Ishikawa (cell line): ENCODE data around the gene COTL1.

Source experiments
- CEBPB ChIP-seq: IDR thresholded peaks from 2 replicates; pipeline ENCODE4 v1.6.1; 2012
- CREB1 ChIP-seq: IDR thresholded peaks from 2 replicates; pipeline ENCODE4 v1.6.1; 2012; ENCODE audit warnings: low read depth
- EGR1 ChIP-seq: IDR thresholded peaks from 2 replicates; pipeline ENCODE4 v1.6.1; 2012
- EP300 ChIP-seq: IDR thresholded peaks from 2 replicates; pipeline ENCODE4 v1.6.1; 2012; ENCODE audit warnings: borderline replicate concordance
- FOXM1 ChIP-seq: IDR thresholded peaks from 2 replicates; pipeline ENCODE4 v1.6.1; 2012; ENCODE audit warnings: low read depth, borderline replicate concordance
- NFIC ChIP-seq: IDR thresholded peaks from 2 replicates; pipeline ENCODE4 v1.6.1; 2012
- RAD21 ChIP-seq: IDR thresholded peaks from 2 replicates; pipeline ENCODE4 v1.6.1; 2012; ENCODE audit warnings: low read depth
- TAF1 ChIP-seq: IDR thresholded peaks from 2 replicates; pipeline ENCODE4 v1.6.1; 2012; ENCODE audit warnings: low read depth, mild to moderate bottlenecking
- TCF12 ChIP-seq: IDR thresholded peaks from 2 replicates; pipeline ENCODE4 v1.6.1; 2012; ENCODE audit warnings: low read depth
- TEAD4 ChIP-seq: IDR thresholded peaks from 2 replicates; pipeline ENCODE4 v1.6.1; 2012
- YY1 ChIP-seq: IDR thresholded peaks from 2 replicates; pipeline ENCODE4 v1.6.1; 2012; ENCODE audit warnings: low read depth
- ZBTB7A ChIP-seq: IDR thresholded peaks from 2 replicates; pipeline ENCODE4 v1.6.1; 2012; ENCODE audit warnings: low read depth
- TF ChIP-seq, protein P1 (sequence below): IDR thresholded peaks from 2 replicates; pipeline ENCODE4 v1.6.1; 2012
- TF ChIP-seq, protein P2 (sequence below): IDR thresholded peaks from 2 replicates; pipeline ENCODE4 v1.6.1; 2012
- TF ChIP-seq, protein P3 (sequence below): IDR thresholded peaks from 2 replicates; pipeline ENCODE4 v1.6.1; 2012; ENCODE audit warnings: low read depth, mild to moderate bottlenecking

The COTL1 gene

DNA sequence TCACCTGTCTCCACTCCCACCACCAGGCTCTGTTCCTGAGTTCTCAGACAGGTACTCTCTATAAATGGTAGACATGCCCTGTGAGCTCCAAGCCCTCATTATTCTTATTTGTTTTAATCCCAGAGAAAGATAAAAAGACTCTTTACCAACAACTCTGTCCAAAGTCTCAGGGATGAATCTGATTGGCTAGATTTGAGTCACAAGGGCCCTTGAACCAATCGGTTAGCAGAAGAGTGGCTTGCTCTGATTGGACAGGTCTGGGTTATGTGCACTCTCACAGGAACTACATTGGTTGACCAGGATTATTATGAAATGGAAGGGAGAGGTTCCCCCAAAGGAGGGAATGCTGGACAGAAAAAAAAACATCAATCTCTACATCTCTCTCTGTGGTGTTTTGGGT lies 7.5 kb downstream of the COTL1 start:
- TF ChIP-seq RAD21 (no peak), CREB1 (no peak), CEBPB (no peak), NFIC (no peak)
- TF ChIP-seq, protein P1, sequence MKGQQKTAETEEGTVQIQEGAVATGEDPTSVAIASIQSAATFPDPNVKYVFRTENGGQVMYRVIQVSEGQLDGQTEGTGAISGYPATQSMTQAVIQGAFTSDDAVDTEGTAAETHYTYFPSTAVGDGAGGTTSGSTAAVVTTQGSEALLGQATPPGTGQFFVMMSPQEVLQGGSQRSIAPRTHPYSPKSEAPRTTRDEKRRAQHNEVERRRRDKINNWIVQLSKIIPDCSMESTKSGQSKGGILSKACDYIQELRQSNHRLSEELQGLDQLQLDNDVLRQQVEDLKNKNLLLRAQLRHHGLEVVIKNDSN: peak; percentile 65

DNA sequence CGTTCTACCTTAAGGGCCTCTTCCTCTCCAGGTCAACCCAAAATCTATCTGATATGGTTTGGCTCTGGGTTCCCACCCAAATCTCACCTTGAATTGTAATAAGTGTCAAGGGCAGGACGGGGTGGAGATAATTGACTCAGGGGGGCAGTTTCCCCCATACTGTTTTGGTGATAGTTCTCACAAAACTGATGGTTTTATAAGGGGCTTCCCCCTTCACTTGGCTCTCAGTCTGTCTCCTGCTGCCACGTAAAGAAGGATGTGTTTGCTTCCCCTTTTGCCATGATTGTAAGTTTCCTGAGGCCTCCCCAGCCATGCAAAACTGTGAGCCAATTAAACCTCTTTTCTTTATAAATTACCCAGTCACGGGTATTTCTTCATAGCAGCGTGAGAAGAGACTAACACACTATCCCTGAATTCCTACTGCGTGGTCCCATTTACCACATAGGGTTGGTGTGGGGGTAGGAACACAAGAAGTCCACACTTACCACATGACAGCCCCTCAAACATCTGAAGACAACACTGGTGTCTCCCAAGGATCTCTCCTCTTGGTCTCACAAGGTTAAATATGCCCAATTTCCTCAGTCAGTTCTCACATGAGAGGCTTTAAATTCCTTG lies 8.2 kb downstream of the COTL1 start:
- no peak for TF ChIP-seq EP300
- no peak for TF ChIP-seq YY1
- TF ChIP-seq TEAD4: no peak
- no peak for TF ChIP-seq CEBPB
- no peak for TF ChIP-seq EGR1
- no peak for TF ChIP-seq ZBTB7A
- no peak for TF ChIP-seq RAD21
- TF ChIP-seq NFIC: no peak
- TF ChIP-seq CREB1: no peak
- TF ChIP-seq, protein P1: no peak
- TF ChIP-seq FOXM1: no peak
- TF ChIP-seq TAF1: no peak

DNA sequence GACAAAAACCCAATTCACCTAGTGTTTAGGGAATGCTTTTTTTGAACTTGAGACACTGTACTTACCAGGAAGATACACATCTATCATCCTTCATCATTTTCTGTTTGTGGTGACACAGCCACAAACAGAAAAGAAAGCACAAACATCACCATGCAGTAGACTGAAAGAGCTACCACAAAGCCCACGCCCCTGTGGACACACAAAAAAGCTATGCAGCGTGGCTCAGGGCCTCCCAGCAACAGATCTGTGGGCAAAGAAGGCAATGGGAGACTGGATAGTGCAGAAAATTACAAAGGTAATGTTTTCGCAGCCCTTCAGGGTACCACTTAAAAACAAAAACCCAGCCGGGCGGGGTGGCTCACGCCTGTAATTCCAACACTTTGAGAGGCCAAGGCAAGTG lies 9.6 kb downstream of the COTL1 start:
- TF ChIP-seq EGR1: no peak
- TF ChIP-seq CREB1: no peak
- TF ChIP-seq TAF1: no peak
- no peak for TF ChIP-seq FOXM1
- TF ChIP-seq, protein P2, sequence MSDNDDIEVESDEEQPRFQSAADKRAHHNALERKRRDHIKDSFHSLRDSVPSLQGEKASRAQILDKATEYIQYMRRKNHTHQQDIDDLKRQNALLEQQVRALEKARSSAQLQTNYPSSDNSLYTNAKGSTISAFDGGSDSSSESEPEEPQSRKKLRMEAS: no peak
- TF ChIP-seq ZBTB7A: no peak
- no peak for TF ChIP-seq RAD21
- no peak for TF ChIP-seq NFIC
- no peak for TF ChIP-seq CEBPB
- TF ChIP-seq YY1: no peak
- TF ChIP-seq, protein P3, sequence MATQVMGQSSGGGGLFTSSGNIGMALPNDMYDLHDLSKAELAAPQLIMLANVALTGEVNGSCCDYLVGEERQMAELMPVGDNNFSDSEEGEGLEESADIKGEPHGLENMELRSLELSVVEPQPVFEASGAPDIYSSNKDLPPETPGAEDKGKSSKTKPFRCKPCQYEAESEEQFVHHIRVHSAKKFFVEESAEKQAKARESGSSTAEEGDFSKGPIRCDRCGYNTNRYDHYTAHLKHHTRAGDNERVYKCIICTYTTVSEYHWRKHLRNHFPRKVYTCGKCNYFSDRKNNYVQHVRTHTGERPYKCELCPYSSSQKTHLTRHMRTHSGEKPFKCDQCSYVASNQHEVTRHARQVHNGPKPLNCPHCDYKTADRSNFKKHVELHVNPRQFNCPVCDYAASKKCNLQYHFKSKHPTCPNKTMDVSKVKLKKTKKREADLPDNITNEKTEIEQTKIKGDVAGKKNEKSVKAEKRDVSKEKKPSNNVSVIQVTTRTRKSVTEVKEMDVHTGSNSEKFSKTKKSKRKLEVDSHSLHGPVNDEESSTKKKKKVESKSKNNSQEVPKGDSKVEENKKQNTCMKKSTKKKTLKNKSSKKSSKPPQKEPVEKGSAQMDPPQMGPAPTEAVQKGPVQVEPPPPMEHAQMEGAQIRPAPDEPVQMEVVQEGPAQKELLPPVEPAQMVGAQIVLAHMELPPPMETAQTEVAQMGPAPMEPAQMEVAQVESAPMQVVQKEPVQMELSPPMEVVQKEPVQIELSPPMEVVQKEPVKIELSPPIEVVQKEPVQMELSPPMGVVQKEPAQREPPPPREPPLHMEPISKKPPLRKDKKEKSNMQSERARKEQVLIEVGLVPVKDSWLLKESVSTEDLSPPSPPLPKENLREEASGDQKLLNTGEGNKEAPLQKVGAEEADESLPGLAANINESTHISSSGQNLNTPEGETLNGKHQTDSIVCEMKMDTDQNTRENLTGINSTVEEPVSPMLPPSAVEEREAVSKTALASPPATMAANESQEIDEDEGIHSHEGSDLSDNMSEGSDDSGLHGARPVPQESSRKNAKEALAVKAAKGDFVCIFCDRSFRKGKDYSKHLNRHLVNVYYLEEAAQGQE: no peak
- TF ChIP-seq TCF12: no peak
- TF ChIP-seq TEAD4: no peak
- no peak for TF ChIP-seq EP300

DNA sequence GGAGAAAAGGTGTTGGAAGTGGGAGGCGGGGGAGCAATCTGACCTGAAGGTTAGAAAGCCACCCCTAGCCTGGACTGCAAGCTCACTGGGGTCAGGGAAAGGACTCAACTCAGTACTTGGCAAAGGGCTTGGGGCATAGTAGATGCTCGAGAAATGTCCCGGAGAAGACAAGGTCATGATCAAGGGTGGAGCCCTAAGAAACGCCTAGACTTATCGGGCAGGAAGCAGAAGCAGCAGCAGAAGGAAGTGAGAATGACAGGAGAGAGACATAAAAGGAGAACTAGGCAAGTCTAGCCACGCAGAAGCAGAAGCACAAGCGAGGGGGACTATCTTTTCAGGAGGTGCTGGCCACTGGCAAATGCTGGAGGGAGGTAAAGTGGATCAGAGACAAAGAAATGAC lies 10.2 kb downstream of the COTL1 start:
- no peak for TF ChIP-seq CEBPB
- no peak for TF ChIP-seq RAD21
- TF ChIP-seq, protein P3: no peak
- TF ChIP-seq YY1: no peak
- no peak for TF ChIP-seq ZBTB7A
- TF ChIP-seq NFIC: no peak
- TF ChIP-seq, protein P2: no peak
- TF ChIP-seq CREB1: no peak
- no peak for TF ChIP-seq FOXM1
- TF ChIP-seq, protein P1: no peak
- no peak for TF ChIP-seq TCF12
- TF ChIP-seq EGR1: no peak
- TF ChIP-seq TEAD4: no peak
- TF ChIP-seq TAF1: no peak
- no peak for TF ChIP-seq EP300

DNA sequence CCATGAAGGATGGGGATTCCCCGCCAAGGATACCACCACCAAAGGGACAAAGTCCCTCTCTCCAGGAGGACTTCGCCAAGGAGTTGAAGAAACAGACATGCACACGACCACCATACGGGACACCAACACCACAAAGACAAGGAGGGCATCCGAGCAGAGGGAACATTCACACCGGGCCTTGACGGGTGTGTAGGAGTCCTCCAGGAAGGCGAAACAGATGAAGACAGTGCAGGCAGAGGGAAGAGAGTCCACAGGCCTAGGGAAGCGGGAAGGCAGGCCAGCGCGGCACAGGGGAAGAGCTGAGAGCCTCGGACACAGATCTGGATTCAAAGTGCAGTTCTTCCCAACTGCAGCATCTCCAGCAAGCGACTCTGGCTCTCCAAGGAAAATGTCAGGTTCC lies 10.8 kb downstream of the COTL1 start:
- TF ChIP-seq FOXM1 (no peak), NFIC (no peak), ZBTB7A (no peak), CEBPB (no peak), YY1 (no peak), CREB1 (no peak), EGR1 (no peak), EP300 (no peak), TCF12 (no peak), TAF1 (no peak)
- TF ChIP-seq, protein P2: no peak
- TF ChIP-seq, protein P3: no peak
- TF ChIP-seq, protein P1: no peak
